Retinal pigment epithelial cell (primary cell): ENCODE results near the gene ZNF3.

Source experiments
- DNase-seq: peaks from one replicate; pipeline ENCODE4 v3.0.0-alpha.2; 2010; ENCODE audit warnings: low read depth
- H3K4me3 ChIP-seq: 2 replicates; pipeline ENCODE4 v1.5.1; 2011; ENCODE audit warnings: mild to moderate bottlenecking, low read length, control low read depth, moderate library complexity
- TF ChIP-seq, protein P1 (sequence below): conservative IDR thresholded peaks from 2 replicates; pipeline ENCODE4 v1.5.1; 2011; ENCODE audit warnings: low read depth, low read length, control low read depth, inconsistent platforms

ZNF3 gene

DNA sequence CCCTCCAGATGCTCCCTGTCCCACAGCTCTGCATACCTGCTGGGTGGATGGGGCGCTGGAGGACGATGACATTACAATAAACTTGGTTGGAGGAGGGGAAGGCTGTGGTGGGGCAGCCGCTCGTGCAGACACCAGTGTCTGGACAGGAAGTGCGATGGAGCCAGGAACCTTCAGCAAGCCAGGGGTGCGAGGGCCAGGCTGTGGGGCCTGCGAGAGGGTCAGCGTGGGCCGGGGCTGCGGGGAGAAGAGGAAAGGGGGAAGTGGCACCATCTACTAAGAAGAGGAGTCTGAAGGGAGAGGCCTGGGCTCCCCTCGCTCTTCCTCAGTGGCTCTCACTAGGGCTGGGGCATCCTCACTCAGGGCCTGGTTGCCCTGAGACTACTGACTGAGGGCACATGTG, 26.4 kb upstream of the ZNF3 start:
- no peak for DNase-seq
- no peak overlapping the region for H3K4me3 ChIP-seq

GRCh38 chr7:100107125-100107737, 25.7 kb upstream of the ZNF3 start:
- TF ChIP-seq, protein P1, sequence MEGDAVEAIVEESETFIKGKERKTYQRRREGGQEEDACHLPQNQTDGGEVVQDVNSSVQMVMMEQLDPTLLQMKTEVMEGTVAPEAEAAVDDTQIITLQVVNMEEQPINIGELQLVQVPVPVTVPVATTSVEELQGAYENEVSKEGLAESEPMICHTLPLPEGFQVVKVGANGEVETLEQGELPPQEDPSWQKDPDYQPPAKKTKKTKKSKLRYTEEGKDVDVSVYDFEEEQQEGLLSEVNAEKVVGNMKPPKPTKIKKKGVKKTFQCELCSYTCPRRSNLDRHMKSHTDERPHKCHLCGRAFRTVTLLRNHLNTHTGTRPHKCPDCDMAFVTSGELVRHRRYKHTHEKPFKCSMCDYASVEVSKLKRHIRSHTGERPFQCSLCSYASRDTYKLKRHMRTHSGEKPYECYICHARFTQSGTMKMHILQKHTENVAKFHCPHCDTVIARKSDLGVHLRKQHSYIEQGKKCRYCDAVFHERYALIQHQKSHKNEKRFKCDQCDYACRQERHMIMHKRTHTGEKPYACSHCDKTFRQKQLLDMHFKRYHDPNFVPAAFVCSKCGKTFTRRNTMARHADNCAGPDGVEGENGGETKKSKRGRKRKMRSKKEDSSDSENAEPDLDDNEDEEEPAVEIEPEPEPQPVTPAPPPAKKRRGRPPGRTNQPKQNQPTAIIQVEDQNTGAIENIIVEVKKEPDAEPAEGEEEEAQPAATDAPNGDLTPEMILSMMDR = no peak
- DNase-seq = no peak
- no peak overlapping the region for H3K4me3 ChIP-seq

More for the DNA sequence above, 26.4 kb upstream of the ZNF3 start:
- TF ChIP-seq, protein P1 = no peak

- DNase-seq = no peak
- TF ChIP-seq, protein P1 = no peak
- no peak overlapping the region for H3K4me3 ChIP-seq
These were observed 25.1 kb upstream of the ZNF3 start for GRCh38 chr7:100106633-100107032.

- no peak overlapping the region for H3K4me3 ChIP-seq
- TF ChIP-seq, protein P1 = no peak
- DNase-seq = no peak
These were observed 24.0 kb upstream of the ZNF3 start for GRCh38 chr7:100105534-100105933.

DNA sequence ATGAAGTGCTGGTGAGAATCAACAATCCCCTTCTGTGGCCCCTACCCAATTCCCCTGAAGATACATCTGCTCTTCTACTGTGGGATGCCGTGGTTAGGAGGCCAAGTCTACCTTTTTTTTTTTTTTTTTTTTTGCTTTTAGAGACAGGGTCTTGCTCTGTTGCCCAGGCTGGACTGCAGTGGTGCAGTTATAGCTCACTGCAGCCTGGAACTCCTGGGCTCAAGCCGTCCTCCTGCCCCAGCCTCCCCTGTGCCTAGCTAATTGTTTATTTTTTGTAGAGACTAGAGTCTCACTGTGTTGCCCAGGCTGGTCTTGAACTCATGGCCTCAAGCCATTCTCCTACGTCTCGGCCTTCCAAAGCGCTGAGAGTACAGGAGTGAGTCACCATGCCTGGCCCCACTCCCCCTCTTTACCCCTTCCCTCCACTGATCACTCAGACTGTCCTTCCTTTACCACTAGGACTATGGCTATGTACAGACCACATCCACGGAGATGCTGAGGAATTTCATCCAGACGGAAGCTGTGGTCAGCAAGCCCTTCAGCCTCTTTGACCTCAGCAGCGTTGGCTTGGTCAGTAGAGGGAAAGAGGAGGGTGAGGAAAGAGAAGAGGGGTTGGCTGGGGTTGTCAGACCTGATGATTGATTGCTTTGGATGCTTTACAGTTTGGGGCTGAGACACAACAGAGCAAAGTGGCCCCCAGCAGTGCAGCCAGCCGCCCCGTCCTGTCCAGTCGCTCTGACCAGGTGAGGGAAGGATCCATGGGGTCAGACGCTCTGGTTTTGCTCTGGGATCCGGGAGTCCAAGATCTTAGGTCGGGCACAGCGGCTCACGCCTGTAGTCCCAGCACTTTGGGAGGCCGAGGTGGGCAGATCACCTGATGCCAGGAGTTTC, 21.7 kb upstream of the ZNF3 start:
- DNase-seq = no peak
- no peak overlapping the region for H3K4me3 ChIP-seq
- TF ChIP-seq, protein P1 = no peak

- peak; percentile 97 for DNase-seq
- TF ChIP-seq, protein P1 = no peak
- peak within 1 kb of the TSS; percentile 94 for H3K4me3 ChIP-seq
These were observed 19.7 kb upstream of the ZNF3 start, which contains the start of the genes AP4M1 and MCM7 for GRCh38 chr7:100101016-100101862. Gene AP4M1 (plus strand): TSS chr7:100101643. CDS start chr7:100101715, 72 bp downstream. Gene MCM7 (minus strand): TSS chr7:100101397. CDS start chr7:100101294, 103 bp downstream.
